Stimulated activated naive CD8-positive, alpha-beta T cell treated with anti-CD3 and anti-CD28 coated beads, Interleukin-15, Interleukin-2, amounts not matched to agents 100 ng/mL and 50 ng/mL, for 24 hours (primary cell): ENCODE measurements around the gene NMT1.
A peak's percentile ranks its signal among the peaks of the same experiment; 100 is the strongest.

Experiments used
- H3K27ac Mint-ChIP-seq: one replicate; pipeline ENCODE4 v1.8.0; 2021; ENCODE audit warnings: mild to moderate bottlenecking, mixed read lengths
- H3K27me3 Mint-ChIP-seq: one replicate; pipeline ENCODE4 v1.8.0; 2021; ENCODE audit warnings: mixed read lengths
- H3K36me3 Mint-ChIP-seq: one replicate; pipeline ENCODE4 v1.8.0; 2021; ENCODE audit warnings: low read depth, mixed read lengths
- H3K4me1 Mint-ChIP-seq: one replicate; pipeline ENCODE4 v1.8.0; 2021; ENCODE audit warnings: low read depth, mixed read lengths
- H3K4me3 Mint-ChIP-seq: one replicate; pipeline ENCODE4 v1.8.0; 2021; ENCODE audit warnings: mild to moderate bottlenecking, mixed read lengths
- H3K9me3 Mint-ChIP-seq: one replicate; pipeline ENCODE4 v1.8.0; 2021; ENCODE audit warnings: mixed read lengths

NMT1 gene

GRCh38 chr17:45060797-45061605 lies at the start of gene NMT1:
Gene NMT1 (plus strand): TSS chr17:45061317. CDS start chr17:45061330, 13 bp downstream.
- H3K9me3 Mint-ChIP-seq: no peaks in the 10 kb centered on the region
- H3K4me3 Mint-ChIP-seq: peak within 1 kb of the TSS; percentile 98
- no peaks in the 10 kb centered on the region for H3K27me3 Mint-ChIP-seq
- peaks cover 51% of the 10 kb centered on the region for H3K4me1 Mint-ChIP-seq
- peaks cover 31% of the 10 kb centered on the region for H3K36me3 Mint-ChIP-seq
- H3K27ac Mint-ChIP-seq: peak within 1 kb of the TSS; percentile 100

- Mint-ChIP-seq H3K4me3 (no peak overlapping the region), H3K27me3 (peaks cover 20% of the 10 kb centered on the region), H3K36me3 (no peaks in the 10 kb centered on the region), H3K9me3 (no peaks in the 10 kb centered on the region), H3K4me1 (no peaks in the 10 kb centered on the region), H3K27ac (no peak overlapping the region)
Measured at GRCh38 chr17:45011767-45012166, 49.4 kb upstream of the NMT1 start.

- Mint-ChIP-seq H3K27ac (no peak overlapping the region), H3K9me3 (no peaks in the 10 kb centered on the region), H3K36me3 (no peaks in the 10 kb centered on the region), H3K4me1 (peaks cover 1% of the 10 kb centered on the region), H3K27me3 (peaks cover 14% of the 10 kb centered on the region), H3K4me3 (no peak overlapping the region)
Measured at GRCh38 chr17:45013021-45013997, 47.8 kb upstream of the NMT1 start.

GRCh38 chr17:45016237-45016636 lies 44.9 kb upstream of the NMT1 start:
- peaks cover 15% of the 10 kb centered on the region for H3K4me1 Mint-ChIP-seq
- H3K9me3 Mint-ChIP-seq: no peaks in the 10 kb centered on the region
- H3K36me3 Mint-ChIP-seq: peaks cover 3% of the 10 kb centered on the region
- H3K4me3 Mint-ChIP-seq: no peak overlapping the region
- peaks cover 35% of the 10 kb centered on the region for H3K27me3 Mint-ChIP-seq
- no peak overlapping the region for H3K27ac Mint-ChIP-seq

GRCh38 chr17:45016823-45017222 lies 44.3 kb upstream of the NMT1 start:
- H3K27me3 Mint-ChIP-seq: peaks cover 39% of the 10 kb centered on the region
- H3K4me1 Mint-ChIP-seq: peaks cover 20% of the 10 kb centered on the region
- H3K27ac Mint-ChIP-seq: no peak overlapping the region
- no peak overlapping the region for H3K4me3 Mint-ChIP-seq
- H3K9me3 Mint-ChIP-seq: no peaks in the 10 kb centered on the region
- H3K36me3 Mint-ChIP-seq: peaks cover 4% of the 10 kb centered on the region

GRCh38 chr17:45018514-45018847 lies 42.6 kb upstream of the NMT1 start:
- peak overlapping the region; percentile 88 for H3K4me3 Mint-ChIP-seq
- no peaks in the 10 kb centered on the region for H3K9me3 Mint-ChIP-seq
- peak overlapping the region; percentile 93 for H3K27ac Mint-ChIP-seq
- H3K4me1 Mint-ChIP-seq: peaks cover 20% of the 10 kb centered on the region
- H3K36me3 Mint-ChIP-seq: peaks cover 7% of the 10 kb centered on the region
- H3K27me3 Mint-ChIP-seq: peaks cover 39% of the 10 kb centered on the region

- Mint-ChIP-seq H3K9me3 (no peaks in the 10 kb centered on the region), H3K27me3 (peaks cover 39% of the 10 kb centered on the region), H3K4me1 (peaks cover 20% of the 10 kb centered on the region), H3K36me3 (peaks cover 9% of the 10 kb centered on the region), H3K4me3 (peak overlapping the region; percentile 88), H3K27ac (peak overlapping the region; percentile 93)
Measured at GRCh38 chr17:45018848-45019711, 42.0 kb upstream of the NMT1 start.

GRCh38 chr17:45020354-45021138 lies 40.6 kb upstream of the NMT1 start:
- peaks cover 20% of the 10 kb centered on the region for H3K4me1 Mint-ChIP-seq
- H3K27me3 Mint-ChIP-seq: peaks cover 39% of the 10 kb centered on the region
- no peak overlapping the region for H3K4me3 Mint-ChIP-seq
- H3K9me3 Mint-ChIP-seq: no peaks in the 10 kb centered on the region
- H3K27ac Mint-ChIP-seq: no peak overlapping the region
- peaks cover 9% of the 10 kb centered on the region for H3K36me3 Mint-ChIP-seq

GRCh38 chr17:45021607-45022287 lies 39.4 kb upstream of the NMT1 start:
- H3K27ac Mint-ChIP-seq: peak overlapping the region; percentile 29
- peak overlapping the region; percentile 41 for H3K4me3 Mint-ChIP-seq
- no peaks in the 10 kb centered on the region for H3K9me3 Mint-ChIP-seq
- H3K4me1 Mint-ChIP-seq: peaks cover 20% of the 10 kb centered on the region
- peaks cover 9% of the 10 kb centered on the region for H3K36me3 Mint-ChIP-seq
- H3K27me3 Mint-ChIP-seq: peaks cover 36% of the 10 kb centered on the region

GRCh38 chr17:45022288-45022648 lies 38.8 kb upstream of the NMT1 start:
- Mint-ChIP-seq H3K4me3 (no peak overlapping the region), H3K4me1 (peaks cover 20% of the 10 kb centered on the region), H3K27me3 (peaks cover 34% of the 10 kb centered on the region), H3K9me3 (no peaks in the 10 kb centered on the region), H3K36me3 (peaks cover 9% of the 10 kb centered on the region), H3K27ac (no peak overlapping the region)

GRCh38 chr17:45022655-45023339 lies 38.3 kb upstream of the NMT1 start:
- Mint-ChIP-seq H3K36me3 (peaks cover 9% of the 10 kb centered on the region), H3K9me3 (no peaks in the 10 kb centered on the region), H3K27me3 (peaks cover 34% of the 10 kb centered on the region), H3K4me1 (peaks cover 20% of the 10 kb centered on the region), H3K4me3 (no peak overlapping the region), H3K27ac (no peak overlapping the region)

GRCh38 chr17:45029096-45029495 lies 32.0 kb upstream of the NMT1 start:
- H3K36me3 Mint-ChIP-seq: peaks cover 37% of the 10 kb centered on the region
- H3K27me3 Mint-ChIP-seq: no peaks in the 10 kb centered on the region
- no peaks in the 10 kb centered on the region for H3K4me1 Mint-ChIP-seq
- H3K9me3 Mint-ChIP-seq: no peaks in the 10 kb centered on the region
- H3K27ac Mint-ChIP-seq: no peak overlapping the region
- H3K4me3 Mint-ChIP-seq: no peak overlapping the region

- Mint-ChIP-seq H3K9me3 (no peaks in the 10 kb centered on the region), H3K27me3 (no peaks in the 10 kb centered on the region), H3K27ac (no peak overlapping the region), H3K4me3 (no peak overlapping the region), H3K4me1 (no peaks in the 10 kb centered on the region), H3K36me3 (peaks cover 45% of the 10 kb centered on the region)
Measured at GRCh38 chr17:45029758-45030423, 31.2 kb upstream of the NMT1 start.
